HepG2 (cell line): ENCODE data around the gene TCF25. TPM values are rescaled to one million over a fixed set of nuclear protein-coding genes. Genes with fewer than 3 reads are reported as not detected.
A peak's percentile ranks its signal among the peaks of the same experiment; 100 is the strongest.

Experiments
- CEBPZ ChIP-seq: IDR thresholded peaks from 2 replicates; pipeline ENCODE4 v1.6.1; 2012; ENCODE audit warnings: low read length, improper control_type of control experiment
- DDIT3 ChIP-seq: sonication (generic); formaldehyde crosslinking; IDR thresholded peaks from 2 replicates; pipeline ENCODE4 v1.4.0; 2020; ENCODE audit warnings: mild to moderate bottlenecking, missing genetic modification reagents
- DNMT3B ChIP-seq: conservative IDR thresholded peaks from 2 replicates; pipeline ENCODE4 v1.6.1; 2016; ENCODE audit warnings: missing biosample characterization, control low read depth
- HNF4A ChIP-seq: sonication (generic); formaldehyde crosslinking; IDR thresholded peaks from 2 replicates; pipeline ENCODE4 v1.4.0; 2020; ENCODE audit warnings: missing genetic modification reagents
- KLF13 ChIP-seq: sonication (generic); formaldehyde crosslinking; IDR thresholded peaks from 2 replicates; pipeline ENCODE4 v1.4.0; 2020; ENCODE audit warnings: mild to moderate bottlenecking, missing genetic modification reagents
- NPAS2 ChIP-seq: sonication (generic); formaldehyde crosslinking; IDR thresholded peaks from 2 replicates; pipeline ENCODE4 v1.8.0; 2022; ENCODE audit warnings: mild to moderate bottlenecking, missing genetic modification reagents, borderline replicate concordance
- NR2C2 ChIP-seq: sonication (generic); formaldehyde crosslinking; IDR thresholded peaks from 2 replicates; pipeline ENCODE4 v1.4.0; 2020; ENCODE audit warnings: missing genetic modification reagents, mild to moderate bottlenecking, moderate library complexity, borderline replicate concordance
- NR2F1 ChIP-seq, 2 experiments: fragments of 450-650 bp in 1 of 2; formaldehyde crosslinking in 1 of 2; IDR thresholded peaks; 2 replicates each; pipeline versions ENCODE4 v1.5.0 to v1.6.1; 2016 to 2020; ENCODE audit warnings: mild to moderate bottlenecking in 1 of 2, missing compliant biosample characterization in 1 of 2, missing genetic modification reagents in 1 of 2, moderate library complexity in 1 of 2
- RARG ChIP-seq: sonication (generic); formaldehyde crosslinking; IDR thresholded peaks from 2 replicates; pipeline ENCODE4 v1.4.0; 2020; ENCODE audit warnings: low read depth, mild to moderate bottlenecking, missing genetic modification reagents
- RFX5 ChIP-seq: IDR thresholded peaks from 2 replicates; pipeline ENCODE4 v1.6.1; 2011; ENCODE audit warnings: low read depth, low read length, improper control_type of control experiment
- SMC3 ChIP-seq: IDR thresholded peaks from 2 replicates; pipeline ENCODE4 v1.6.1; 2011; ENCODE audit warnings: low read length, improper control_type of control experiment
- ZNF12 ChIP-seq: sonication (generic); formaldehyde crosslinking; IDR thresholded peaks from 2 replicates; pipeline ENCODE4 v1.5.0; 2020; ENCODE audit warnings: missing genetic modification reagents
- ZNF121 ChIP-seq: sonication (generic); formaldehyde crosslinking; IDR thresholded peaks from 2 replicates; pipeline ENCODE4 v1.5.0; 2020; ENCODE audit warnings: mild to moderate bottlenecking, missing genetic modification reagents
- ZNF251 ChIP-seq: sonication (generic); formaldehyde crosslinking; IDR thresholded peaks from 2 replicates; pipeline ENCODE4 v1.9.0; 2021; ENCODE audit warnings: mild to moderate bottlenecking, missing genetic modification reagents
- ZNF331 ChIP-seq: sonication (generic); formaldehyde crosslinking; IDR thresholded peaks from 2 replicates; pipeline ENCODE4 v1.4.0; 2020; ENCODE audit warnings: missing genetic modification reagents
- ZNF383 ChIP-seq: sonication (generic); formaldehyde crosslinking; IDR thresholded peaks from 2 replicates; pipeline ENCODE4 v1.4.0; 2020; ENCODE audit warnings: missing genetic modification reagents, mild to moderate bottlenecking, borderline replicate concordance
- ZNF446 ChIP-seq: sonication (generic); formaldehyde crosslinking; IDR thresholded peaks from 2 replicates; pipeline ENCODE4 v1.5.0; 2020; ENCODE audit warnings: mild to moderate bottlenecking, missing genetic modification reagents
- ZNF563 ChIP-seq: sonication (generic); formaldehyde crosslinking; IDR thresholded peaks from 2 replicates; pipeline ENCODE4 v1.8.0; 2022; ENCODE audit warnings: mild to moderate bottlenecking, moderate library complexity, missing genetic modification reagents
- ZNF713 ChIP-seq: sonication (generic); formaldehyde crosslinking; IDR thresholded peaks from 2 replicates; pipeline ENCODE4 v1.4.0; 2020; ENCODE audit warnings: mild to moderate bottlenecking, missing genetic modification reagents
- ZNF883 ChIP-seq: sonication (generic); formaldehyde crosslinking; IDR thresholded peaks from 2 replicates; pipeline ENCODE4 v1.5.1; 2020; ENCODE audit warnings: mild to moderate bottlenecking, missing genetic modification reagents; ENCODE audit errors: not compliant biosample characterization
- ZSCAN31 ChIP-seq: sonication (generic); formaldehyde crosslinking; IDR thresholded peaks from 2 replicates; pipeline ENCODE4 v1.5.0; 2020; ENCODE audit warnings: low read depth, mild to moderate bottlenecking, missing genetic modification reagents
- polyA plus RNA-seq, 8 experiments: library from polyadenylated mRNA; depleted of rRNA in 3 of 8; stranded (reverse) in 7 of 8; unstranded in 1 of 8; fragments of >200 nt; fragmentation: Illumina TruSeq in 4 of 8; extraction: Trizol in 4 of 8; gene quantifications; 2 replicates each; pipeline versions ENCODE4 v1.2.1 to v1.2.3, GENCODE V29; 2011 to 2016; ENCODE audit warnings: low read depth in 4 of 8, missing spikeins in 1 of 8, mixed read lengths in 1 of 8; ENCODE audit not compliant: insufficient read depth in 1 of 8
- total RNA-seq, 5 experiments: library from RNA; depleted of rRNA; stranded (reverse); fragments of >200 nt; fragmentation: Illumina TruSeq; extraction: Trizol; gene quantifications; 2 replicates each; pipeline ENCODE4 v1.2.3, GENCODE V29; 2016; ENCODE audit warnings: low read depth in 1 of 5
- TF ChIP-seq, protein P1 (sequence below): sonication (generic); formaldehyde crosslinking; IDR thresholded peaks from 2 replicates; pipeline ENCODE4 v1.5.0; 2020; ENCODE audit warnings: missing genetic modification reagents
- TF ChIP-seq, protein P2 (sequence below): sonication (generic); formaldehyde crosslinking; IDR thresholded peaks from 2 replicates; pipeline ENCODE4 v1.4.0; 2020; ENCODE audit warnings: missing genetic modification reagents, borderline replicate concordance

The TCF25 gene
- total and polyA plus RNA-seq, 2 of the 13 experiments (the other 11 are each of a cell fraction or from before 2014, with no cell fraction given): 138 to 206 TPM

GRCh38 chr16:89922477-89922883, 49.1 kb downstream of the TCF25 start (continued):
- TF ChIP-seq, protein P1, sequence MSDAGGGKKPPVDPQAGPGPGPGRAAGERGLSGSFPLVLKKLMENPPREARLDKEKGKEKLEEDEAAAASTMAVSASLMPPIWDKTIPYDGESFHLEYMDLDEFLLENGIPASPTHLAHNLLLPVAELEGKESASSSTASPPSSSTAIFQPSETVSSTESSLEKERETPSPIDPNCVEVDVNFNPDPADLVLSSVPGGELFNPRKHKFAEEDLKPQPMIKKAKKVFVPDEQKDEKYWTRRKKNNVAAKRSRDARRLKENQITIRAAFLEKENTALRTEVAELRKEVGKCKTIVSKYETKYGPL (CRISPR knock-in tag): no peak
- no peak for TF ChIP-seq SMC3
- no peak; the same call in 1 of the 2 replicates for TF ChIP-seq ZNF563 (CRISPR knock-in tag)
- TF ChIP-seq RFX5: no peak
- no peak for TF ChIP-seq ZNF446 (CRISPR knock-in tag)
- no peak for TF ChIP-seq ZNF383 (CRISPR knock-in tag)
- TF ChIP-seq NPAS2 (CRISPR knock-in tag): 0 out of 2 replicates have a peak, but pooled peaks have one; percentile 89
- no peak for TF ChIP-seq ZNF251 (CRISPR knock-in tag)
- peak; percentile 35 for TF ChIP-seq ZNF331 (CRISPR knock-in tag)
- TF ChIP-seq ZSCAN31 (CRISPR knock-in tag): no peak; the same call in 1 of the 2 replicates
- TF ChIP-seq, protein P2, sequence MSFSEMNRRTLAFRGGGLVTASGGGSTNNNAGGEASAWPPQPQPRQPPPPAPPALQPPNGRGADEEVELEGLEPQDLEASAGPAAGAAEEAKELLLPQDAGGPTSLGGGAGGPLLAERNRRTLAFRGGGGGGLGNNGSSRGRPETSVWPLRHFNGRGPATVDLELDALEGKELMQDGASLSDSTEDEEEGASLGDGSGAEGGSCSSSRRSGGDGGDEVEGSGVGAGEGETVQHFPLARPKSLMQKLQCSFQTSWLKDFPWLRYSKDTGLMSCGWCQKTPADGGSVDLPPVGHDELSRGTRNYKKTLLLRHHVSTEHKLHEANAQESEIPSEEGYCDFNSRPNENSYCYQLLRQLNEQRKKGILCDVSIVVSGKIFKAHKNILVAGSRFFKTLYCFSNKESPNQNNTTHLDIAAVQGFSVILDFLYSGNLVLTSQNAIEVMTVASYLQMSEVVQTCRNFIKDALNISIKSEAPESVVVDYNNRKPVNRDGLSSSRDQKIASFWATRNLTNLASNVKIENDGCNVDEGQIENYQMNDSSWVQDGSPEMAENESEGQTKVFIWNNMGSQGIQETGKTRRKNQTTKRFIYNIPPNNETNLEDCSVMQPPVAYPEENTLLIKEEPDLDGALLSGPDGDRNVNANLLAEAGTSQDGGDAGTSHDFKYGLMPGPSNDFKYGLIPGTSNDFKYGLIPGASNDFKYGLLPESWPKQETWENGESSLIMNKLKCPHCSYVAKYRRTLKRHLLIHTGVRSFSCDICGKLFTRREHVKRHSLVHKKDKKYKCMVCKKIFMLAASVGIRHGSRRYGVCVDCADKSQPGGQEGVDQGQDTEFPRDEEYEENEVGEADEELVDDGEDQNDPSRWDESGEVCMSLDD (CRISPR knock-in tag): no peak
- TF ChIP-seq ZNF12: no peak
- no peak for TF ChIP-seq ZNF883 (CRISPR knock-in tag)
- TF ChIP-seq RARG (CRISPR knock-in tag): no peak
- no peak; the same call in 1 of the 2 replicates for TF ChIP-seq NR2C2 (CRISPR knock-in tag)
- no peak for TF ChIP-seq NR2F1 (CRISPR knock-in tag; IDR thresholded peaks at IDR 0.05)
- TF ChIP-seq CEBPZ: no peak
- no peak for TF ChIP-seq ZNF713 (CRISPR knock-in tag)
- peak; percentile 27; the same call in 1 of the 2 replicates for TF ChIP-seq ZNF121 (CRISPR knock-in tag)
- TF ChIP-seq HNF4A (CRISPR knock-in tag): no peak
- TF ChIP-seq DDIT3 (CRISPR knock-in tag): no peak
- TF ChIP-seq KLF13 (CRISPR knock-in tag): no peak
- no peak for TF ChIP-seq DNMT3B (CRISPR knock-in tag)
